Right hindlimb (tissue), 1 donor: ENCODE results near the gene TMEM120B.
A peak's percentile ranks its signal among the peaks of the same experiment; 100 is the strongest.

Experiments
- DNase-seq: peaks from one replicate; pipeline ENCODE4 v3.0.0-alpha.2; 2018

The TMEM120B gene

DNA sequence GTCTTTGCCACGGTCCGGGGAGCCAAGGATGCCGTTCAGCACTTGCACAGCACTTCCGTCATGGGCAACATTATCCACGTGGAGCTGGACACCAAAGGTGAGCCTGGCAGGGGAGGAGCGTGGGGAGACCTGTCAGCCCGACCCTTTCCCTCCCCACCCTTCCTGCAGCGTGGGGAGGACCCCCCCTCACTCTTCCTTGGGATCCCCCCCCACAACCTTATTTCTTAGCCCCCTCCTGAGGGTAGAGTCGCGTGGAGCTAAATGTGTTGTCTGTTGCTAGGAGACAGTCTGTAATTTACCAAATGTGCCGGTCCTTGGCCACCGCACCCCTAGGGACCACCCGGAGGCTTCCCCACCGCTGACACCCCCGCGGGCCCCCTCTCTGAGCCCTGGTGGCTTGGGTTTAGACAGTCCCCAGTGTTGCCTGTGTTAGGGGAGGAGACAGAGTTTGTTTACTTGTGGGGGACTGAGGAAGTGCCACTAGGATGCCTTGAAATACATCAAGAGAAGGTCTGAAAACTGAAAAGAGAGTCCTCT is 93.5 kb downstream of the TMEM120B start:
- DNase-seq, result no peak

DNA sequence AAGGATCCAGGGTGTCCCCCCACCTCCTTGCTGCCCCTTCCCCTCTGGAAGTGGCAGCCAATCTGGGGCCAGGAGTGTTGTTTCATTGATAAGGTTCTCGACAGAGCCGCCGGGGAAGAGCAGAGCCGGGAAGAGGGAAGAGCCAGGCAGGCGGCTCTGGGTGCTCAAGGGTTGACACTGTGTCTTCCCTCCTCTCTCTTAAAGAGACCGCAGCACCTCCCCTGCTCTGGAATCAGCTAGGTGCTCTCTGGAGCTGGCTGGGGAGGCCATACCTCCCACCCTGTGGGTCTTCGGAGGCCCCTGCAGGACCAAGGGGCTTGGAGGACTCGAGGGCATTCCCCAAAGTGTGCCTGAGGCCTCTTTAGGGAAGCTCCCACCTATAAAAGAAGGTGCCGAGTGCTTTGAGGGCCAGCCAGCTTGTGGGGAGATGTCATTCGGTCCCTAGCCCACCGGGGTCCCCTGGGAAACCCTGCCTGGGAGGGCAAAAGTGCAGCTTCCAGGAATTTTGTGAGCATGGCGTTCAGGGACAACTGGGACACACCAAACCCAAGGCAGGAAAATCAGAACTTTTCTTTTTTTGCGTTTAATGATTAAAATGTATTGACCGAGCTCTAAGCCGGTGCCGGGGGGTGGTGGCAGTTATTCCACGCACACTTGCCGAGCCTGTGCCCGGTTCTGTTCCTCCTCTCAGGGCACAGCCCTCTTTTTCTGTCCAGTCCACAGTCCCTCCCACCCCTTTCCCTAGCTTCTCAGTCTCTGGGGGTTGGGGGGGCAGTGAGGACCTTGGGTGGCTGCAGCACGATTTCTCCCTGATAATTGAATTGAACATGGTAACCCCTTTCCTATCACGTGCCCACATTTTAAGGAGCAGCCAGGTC is 94.2 kb downstream of the TMEM120B start:
- no peak for DNase-seq

DNA sequence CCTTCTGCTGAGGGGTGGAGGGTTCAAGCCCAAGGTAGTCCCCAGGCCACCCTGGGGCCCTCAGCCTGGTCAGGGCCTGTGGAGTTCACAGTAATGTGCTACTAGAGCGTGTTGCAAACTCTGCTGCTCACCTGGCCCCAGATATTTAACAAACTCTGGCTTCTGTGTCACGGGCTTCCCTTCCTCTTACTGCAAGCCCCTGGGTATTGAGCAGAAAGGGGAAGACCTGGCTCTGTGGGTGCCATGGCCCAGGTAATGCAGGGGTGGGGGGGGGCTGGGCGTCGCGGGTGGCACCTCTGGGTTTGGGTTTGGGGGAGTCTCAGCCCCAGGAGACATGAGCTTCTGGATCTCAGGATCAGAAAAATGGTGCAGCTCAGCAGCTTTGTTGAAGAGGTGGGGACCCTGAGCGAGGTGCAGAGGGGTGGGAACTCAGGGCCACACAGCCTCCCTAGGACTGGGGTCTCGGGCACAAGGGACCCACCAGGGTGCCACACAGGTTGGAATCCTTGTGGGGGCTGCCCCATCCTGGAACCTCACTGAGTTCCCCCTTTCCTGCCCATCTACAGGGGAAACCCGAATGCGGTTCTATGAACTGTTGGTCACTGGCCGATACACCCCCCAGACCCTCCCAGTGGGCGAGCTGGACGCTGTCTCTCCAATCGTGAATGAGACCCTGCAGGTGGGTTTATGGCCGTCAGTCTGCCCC is 95.2 kb downstream of the TMEM120B start:
- no peak for DNase-seq

DNA sequence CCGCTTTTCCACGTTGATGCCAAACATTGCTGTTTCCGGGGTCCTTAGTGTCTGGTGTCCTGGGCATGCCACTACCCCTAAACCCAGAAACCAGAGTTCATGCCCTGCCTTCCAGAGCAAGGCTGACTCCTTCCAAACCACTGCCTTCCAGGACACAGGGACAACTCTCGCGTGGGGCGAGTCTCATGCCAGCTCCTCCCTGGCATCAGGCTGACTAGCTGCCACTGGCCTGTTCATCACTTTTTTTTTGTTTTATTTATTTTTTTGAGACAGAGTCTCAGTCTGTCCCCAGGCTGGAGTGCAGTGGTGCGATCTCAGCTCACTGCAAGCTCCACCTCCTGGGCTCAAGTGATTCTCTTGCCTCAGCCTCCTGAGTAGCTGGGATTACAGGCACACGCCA is 96.1 kb downstream of the TMEM120B start:
- no peak for DNase-seq

DNA sequence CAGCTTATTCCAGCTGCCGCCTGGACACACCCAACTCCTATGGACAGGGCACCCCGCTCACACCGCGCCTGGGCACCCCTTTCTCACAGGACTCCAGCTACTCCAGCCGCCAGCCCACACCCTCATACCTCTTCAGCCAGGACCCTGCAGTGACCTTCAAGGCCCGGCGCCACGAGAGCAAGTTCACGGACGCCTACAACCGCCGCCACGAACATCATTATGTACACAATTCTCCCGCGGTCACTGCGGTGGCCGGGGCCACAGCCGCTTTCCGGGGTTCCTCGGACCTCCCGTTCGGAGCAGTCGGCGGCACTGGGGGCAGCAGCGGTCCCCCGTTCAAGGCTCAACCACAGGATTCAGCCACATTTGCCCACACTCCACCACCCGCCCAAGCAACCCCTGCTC is 97.2 kb downstream of the TMEM120B start:
- no peak for DNase-seq

DNA sequence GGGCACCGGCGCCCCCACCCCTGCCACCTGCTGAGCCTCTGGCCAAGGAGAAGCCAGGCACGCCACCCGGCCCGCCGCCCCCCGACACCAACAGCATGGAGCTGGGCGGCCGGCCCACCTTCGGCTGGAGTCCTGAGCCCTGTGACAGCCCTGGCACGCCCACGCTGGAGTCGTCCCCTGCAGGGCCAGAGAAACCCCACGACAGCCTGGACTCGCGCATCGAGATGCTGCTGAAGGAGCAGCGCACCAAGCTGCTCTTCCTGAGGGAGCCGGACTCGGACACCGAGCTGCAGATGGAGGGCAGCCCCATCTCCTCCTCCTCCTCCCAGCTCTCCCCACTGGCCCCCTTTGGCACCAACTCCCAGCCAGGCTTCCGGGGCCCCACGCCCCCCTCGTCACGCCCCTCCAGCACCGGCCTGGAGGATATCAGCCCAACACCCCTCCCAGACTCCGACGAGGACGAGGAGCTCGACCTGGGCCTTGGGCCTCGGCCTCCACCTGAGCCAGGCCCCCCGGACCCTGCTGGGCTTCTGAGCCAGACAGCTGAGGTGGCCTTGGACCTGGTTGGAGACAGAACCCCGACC is 97.8 kb downstream of the TMEM120B start:
- DNase-seq, result no peak

DNA sequence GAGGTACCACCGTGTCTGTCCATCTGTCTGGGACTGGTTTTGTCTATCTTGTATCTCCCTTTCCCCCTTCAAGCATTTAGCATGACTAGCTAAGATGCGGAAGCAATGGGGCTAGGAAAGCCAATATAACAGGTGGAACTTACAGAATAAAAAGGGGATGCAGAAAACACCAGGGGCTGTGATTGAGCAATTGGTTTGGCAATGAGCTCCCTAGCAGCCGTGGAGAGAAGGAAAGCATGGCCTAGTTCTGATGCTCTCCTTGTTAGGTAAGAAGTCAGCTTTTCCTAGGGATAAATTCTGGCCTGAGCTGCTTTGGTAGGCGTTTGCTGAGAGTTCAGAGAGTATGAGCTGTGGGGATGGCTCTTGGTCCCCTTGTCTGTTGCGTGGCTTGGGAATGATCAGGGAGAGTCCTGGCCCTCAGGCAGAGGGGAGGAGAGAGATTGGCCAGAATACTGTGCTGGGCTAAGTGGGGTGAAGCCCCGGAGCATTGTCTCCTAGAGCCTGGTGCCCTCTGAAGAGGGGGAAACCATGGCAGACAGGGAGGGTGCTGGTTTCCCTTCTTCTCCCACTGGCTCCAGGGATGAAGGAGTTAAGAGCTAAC is 98.4 kb downstream of the TMEM120B start:
- DNase-seq, result no peak

DNA sequence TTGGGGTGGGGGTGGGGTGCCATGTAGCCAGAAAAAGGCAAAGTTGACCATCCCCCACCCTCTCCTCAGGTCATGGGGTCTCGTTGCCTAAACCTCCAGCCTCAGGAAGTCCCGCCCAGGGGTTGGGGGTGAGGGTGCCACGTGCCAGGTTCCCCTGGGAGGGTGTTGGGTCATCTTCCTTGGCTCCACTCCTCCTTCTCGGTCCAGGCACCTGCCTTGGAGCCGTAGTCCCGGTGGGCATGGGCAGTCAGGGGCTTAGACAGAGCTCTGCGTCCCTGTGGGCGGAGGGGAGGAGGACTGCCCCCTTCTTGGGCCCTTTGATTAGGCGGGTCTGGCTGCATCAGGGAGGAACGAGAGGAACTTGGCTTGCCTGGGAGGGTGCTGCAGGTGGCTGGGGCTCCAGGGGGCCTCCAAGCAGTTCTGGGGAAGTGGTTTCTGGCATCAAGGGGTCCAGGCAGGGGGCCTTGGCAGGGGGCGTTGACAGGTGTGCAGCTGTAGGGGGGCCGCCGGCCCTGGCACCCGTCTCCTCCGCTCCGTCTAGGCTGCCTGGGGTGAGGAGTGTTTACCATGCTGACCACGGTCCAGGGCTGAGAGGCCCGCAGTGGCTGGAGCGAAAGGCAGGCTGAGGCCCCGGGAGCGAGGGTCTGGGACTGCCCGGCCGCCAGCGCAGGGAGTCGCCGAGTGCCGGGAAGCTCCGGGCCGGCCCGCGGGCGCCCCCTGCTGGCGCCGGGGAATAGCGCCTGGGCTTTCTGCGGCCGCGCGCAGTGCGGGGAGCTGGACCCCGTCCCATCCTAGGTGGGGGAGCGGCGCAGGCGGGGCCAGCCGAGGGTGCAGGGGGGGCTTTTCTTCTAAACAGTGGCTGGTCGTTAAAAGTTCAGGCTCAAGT is 99.1 kb downstream of the TMEM120B start:
- DNase-seq, result peak; percentile 85

DNA sequence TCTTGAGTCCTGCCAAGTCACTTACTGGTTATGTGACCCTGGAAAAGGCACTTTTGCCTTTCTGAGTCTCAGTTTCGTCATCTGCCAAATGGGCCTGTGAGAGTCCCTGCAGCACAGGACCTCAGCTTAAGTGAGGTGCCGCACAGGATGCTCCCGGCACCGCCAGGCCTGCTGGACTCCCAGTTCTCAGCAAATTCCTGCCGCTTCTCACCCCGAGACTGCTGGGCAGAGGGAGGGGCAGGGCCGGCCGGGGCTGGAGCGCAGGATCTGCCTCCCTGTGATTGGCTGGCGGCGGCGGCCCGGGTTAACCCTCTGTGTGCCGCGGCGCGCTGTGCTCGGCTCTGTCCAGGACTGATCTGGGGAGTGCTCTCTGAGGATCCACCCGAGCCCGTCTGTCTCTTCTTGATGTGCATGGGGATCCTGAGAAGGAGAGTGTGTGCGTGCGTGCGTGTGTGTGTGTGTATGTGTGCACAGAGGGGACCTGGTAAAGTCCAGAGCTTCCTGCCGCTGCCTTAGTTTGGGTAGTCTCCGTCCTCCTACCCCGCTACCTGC is 99.8 kb downstream of the TMEM120B start:
- peak; percentile 74 for DNase-seq

DNA sequence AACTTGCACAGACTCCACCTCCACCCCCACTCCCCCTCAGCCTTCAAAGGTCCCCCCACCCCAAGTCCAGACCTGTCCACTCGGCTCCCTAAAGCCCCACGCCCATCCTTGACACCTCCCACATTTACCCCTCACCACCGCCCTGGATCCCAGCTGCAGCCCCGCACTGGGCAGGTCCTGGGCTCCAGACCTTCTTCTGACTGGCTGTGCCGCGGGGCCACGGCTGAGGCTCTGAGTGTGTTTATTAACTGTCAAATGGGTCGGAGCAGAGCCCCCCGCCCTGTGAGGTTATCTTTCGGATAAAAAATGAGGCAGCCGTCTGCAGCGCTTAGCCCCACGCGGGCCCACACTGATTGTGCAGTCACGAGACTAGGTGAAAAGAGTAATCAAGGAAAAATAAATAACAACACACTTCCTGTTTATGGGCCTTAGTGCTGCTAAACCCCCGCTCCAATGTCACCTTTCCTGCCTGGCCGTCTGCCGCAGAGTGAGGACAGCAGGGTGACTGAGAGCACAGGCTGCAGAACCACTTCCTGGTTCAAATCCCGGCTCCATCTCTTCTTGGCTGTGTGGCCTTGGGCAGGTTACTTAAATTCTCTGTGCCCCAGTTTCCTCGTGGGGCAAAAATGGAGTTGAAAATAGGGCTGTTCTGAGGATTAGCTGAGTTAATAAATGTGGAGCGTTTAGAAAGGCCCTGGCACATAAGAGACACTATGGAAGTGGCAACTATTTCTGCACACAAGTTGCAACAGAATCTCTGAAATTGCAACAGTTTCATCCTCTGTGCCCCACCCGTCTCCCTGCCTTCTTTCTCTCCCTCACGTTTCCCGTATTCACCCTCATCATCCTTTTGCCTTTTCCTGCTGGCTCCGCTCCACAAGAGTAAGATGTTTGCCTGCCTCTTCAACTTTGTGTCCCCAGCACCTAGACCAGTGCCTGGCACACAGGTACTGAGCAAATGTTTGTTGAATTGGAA is 100.7 kb downstream of the TMEM120B start:
- DNase-seq, result no peak

DNA sequence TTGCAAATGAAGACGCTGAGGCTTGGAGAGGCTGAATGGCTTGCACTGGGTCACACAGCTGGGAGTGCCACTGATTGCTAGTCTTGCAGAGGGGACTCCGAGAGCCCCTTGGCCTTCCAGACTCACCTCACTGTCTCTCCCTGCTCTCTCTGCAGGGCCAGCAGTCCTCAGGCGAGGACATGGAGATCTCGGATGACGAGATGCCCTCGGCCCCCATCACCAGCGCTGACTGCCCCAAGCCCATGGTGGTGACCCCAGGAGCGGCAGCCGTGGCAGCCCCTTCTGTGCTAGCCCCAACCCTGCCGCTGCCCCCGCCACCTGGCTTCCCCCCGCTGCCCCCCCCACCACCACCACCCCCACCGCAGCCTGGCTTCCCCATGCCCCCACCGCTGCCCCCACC is 101.4 kb downstream of the TMEM120B start:
- DNase-seq, result no peak

DNA sequence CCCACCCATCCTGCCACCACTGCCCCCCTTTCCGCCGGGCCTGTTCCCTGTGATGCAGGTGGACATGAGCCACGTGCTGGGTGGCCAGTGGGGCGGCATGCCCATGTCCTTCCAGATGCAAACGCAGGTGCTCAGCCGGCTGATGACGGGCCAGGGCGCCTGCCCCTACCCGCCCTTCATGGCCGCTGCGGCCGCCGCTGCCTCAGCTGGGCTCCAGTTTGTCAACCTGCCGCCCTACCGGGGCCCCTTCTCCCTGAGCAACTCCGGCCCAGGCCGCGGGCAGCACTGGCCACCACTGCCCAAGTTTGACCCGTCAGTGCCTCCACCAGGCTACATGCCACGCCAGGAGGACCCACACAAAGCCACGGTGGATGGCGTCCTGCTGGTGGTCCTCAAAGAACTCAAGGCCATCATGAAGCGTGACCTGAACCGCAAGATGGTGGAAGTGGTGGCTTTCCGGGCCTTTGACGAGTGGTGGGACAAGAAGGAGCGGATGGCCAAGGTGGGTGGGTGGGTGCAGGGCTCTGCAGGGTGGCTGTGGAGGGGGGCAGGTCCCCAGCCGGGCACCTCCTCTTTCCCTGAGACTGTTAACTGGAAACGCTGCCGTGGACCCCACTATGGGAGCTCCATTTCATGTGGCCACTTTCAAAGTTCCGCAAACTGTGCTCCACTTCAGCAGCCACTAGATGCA is 102.0 kb downstream of the TMEM120B start:
- DNase-seq, result no peak

DNA sequence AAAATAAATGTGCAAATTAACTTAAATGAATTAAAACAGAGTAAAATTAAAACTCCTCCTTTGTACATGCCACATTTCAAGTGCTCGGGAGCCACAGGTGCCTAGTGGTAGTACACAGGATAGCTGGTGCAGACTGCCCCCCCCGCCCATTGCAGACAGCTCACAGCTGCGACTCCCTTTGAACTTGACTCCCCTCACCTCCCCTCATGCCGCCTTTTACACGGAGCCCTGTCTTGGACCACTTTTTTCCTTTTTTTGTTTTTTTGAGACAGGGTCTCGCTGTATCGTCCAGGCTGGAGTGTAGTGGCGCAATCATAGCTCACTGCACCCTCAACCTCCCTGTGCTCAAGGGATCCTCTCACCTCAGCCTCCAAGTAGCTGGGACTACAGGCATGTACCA is 102.7 kb downstream of the TMEM120B start:
- no peak for DNase-seq

DNA sequence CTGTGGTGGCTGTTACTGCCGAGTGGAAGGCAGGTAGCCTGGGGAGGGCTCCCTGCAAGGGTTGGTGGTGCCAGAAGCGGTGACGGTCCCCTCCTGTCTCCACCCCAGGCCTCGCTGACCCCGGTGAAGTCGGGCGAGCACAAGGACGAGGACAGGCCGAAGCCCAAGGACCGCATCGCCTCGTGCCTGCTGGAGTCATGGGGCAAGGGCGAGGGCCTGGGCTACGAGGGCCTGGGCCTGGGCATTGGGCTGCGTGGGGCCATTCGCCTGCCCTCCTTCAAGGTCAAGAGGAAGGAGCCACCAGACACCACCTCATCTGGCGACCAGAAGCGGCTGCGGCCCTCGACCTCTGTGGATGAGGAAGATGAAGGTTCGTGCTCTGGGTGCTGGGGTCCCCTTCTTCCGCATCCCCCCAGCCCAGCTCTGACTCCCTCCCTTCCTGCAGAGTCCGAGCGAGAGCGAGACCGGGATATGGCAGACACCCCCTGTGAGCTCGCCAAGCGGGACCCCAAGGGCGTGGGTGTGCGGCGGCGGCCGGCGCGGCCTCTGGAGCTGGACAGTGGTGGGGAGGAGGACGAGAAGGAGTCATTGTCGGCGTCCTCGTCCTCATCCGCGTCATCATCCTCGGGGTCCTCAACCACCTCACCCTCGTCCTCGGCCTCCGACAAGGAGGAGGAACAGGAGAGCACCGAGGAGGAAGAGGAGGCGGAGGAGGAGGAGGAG is 104.5 kb downstream of the TMEM120B start:
- no peak for DNase-seq

DNA sequence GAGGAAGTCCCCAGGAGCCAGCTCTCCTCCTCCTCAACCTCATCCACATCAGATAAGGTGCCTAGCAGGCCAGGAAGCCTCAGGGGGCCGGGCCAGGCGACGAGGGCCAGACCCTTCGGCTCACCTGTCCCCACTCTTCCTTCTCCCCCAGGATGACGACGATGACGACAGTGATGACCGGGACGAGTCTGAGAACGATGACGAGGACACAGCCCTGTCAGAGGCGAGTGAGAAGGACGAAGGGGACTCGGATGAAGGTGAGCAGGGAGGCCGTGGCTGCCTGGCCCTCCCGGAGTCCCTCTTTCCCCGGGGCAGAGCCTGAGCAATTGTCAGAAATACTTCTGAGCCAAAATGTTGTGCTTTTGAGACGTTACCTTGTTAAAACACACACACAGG is 105.1 kb downstream of the TMEM120B start:
- DNase-seq, result no peak

DNA sequence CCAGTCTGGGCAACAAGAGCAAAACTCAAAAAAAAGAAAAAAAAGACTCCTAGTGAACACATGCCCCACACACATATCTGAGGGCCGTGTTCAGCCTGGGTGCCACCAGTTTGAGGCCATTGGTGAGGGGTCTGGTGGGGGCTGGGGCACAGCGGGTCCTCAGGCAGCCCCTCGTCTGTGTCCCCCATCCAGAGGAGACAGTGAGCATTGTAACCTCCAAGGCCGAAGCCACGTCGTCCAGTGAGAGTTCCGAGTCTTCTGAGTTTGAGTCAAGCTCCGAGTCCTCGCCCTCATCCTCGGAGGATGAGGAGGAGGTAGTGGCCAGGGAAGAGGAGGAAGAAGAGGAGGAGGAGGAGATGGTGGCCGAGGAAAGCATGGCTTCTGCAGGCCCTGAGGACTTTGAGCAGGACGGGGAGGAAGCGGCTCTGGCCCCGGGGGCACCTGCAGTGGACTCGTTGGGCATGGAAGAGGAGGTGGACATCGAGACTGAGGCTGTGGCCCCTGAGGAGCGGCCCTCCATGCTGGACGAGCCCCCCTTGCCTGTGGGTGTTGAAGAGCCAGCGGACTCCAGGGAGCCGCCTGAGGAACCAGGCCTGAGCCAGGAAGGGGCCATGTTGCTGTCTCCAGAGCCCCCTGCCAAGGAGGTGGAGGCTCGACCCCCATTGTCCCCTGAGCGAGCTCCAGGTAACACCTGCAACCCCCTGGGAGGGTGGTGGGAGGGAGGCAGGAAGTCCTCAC is 106.8 kb downstream of the TMEM120B start:
- no peak for DNase-seq

DNA sequence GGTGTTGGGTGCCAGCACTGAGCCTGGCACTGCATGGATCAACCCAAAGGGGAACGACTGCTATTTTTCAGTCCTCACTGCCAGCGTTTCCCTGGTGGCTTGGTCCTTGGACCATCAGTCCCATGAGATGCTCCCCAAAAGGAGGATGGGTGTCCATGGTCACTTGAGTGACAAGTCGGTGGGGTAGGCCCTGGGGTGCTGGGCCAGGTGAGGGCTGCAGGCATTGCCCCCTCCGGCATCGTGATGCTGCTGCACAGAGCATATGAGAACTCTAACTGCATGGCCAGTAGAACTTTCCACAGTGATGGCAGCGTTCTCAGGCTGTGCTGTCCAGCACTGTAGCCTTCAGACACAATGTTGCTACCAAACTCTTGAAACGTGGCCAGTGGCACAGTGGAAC is 107.5 kb downstream of the TMEM120B start:
- no peak for DNase-seq

DNA sequence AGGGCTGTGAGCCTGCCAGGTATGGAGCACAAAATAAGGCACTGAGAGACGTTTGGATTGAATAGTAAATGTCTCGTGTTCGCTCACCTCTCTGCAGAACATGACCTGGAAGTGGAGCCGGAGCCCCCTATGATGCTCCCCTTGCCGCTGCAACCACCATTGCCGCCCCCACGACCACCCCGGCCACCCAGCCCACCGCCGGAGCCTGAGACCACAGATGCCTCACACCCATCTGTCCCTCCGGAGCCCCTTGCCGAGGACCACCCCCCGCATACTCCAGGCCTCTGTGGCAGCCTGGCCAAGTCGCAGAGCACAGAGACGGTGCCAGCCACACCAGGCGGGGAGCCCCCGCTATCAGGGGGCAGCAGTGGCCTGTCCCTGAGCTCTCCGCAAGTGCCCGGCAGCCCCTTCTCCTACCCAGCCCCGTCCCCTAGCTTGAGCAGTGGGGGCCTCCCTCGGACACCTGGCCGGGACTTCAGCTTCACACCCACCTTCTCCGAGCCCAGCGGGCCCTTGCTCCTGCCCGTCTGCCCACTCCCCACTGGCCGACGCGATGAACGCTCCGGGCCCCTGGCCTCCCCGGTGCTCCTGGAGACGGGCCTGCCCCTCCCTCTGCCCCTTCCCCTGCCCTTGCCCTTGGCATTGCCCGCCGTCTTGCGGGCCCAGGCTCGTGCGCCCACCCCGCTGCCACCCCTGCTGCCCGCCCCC is 110.0 kb downstream of the TMEM120B start:
- no peak for DNase-seq
